H7 (cell line): ENCODE results near the gene OBSCN. TPM values are rescaled to one million over a fixed set of nuclear protein-coding genes. Genes with fewer than 3 reads are reported as not detected.
A peak's percentile ranks its signal among the peaks of the same experiment; 100 is the strongest.

Experiments used
- DNase-seq: peaks from one replicate; pipeline ENCODE4 v3.0.0; 2012
- H3K27me3 ChIP-seq: 2 replicates; pipeline ENCODE4 v1.6.0; 2011; ENCODE audit warnings: mild to moderate bottlenecking, low read length; ENCODE audit not compliant: control insufficient read depth, insufficient read depth
- H3K36me3 ChIP-seq: replicated peaks from 2 replicates; pipeline ENCODE4 v1.5.1; 2011; ENCODE audit warnings: low read length; ENCODE audit not compliant: control insufficient read depth, insufficient read depth
- H3K4me3 ChIP-seq: 2 replicates; pipeline ENCODE4 v1.5.1; 2011; ENCODE audit warnings: low read depth, mild to moderate bottlenecking, control low read depth, low read length, moderate library complexity; ENCODE audit not compliant: insufficient read depth
- total RNA-seq: library from RNA; depleted of rRNA; stranded (reverse); fragments of >200 nt; shearing (Covaris generic); gene quantifications from 2 replicates; pipeline ENCODE4 v1.2.3, GENCODE V29; 2014

Gene OBSCN
- total RNA-seq, 1 experiment from 2014 or later = 18.9 TPM

- peak; percentile 66 for DNase-seq
- Histone ChIP-seq H3K36me3 (no peaks in the 10 kb centered on the region), H3K4me3 (no peak overlapping the region), H3K27me3 (no peaks in the 10 kb centered on the region)
Measured at GRCh38 chr1:228370941-228371740, 163.3 kb downstream of the OBSCN start.

DNA sequence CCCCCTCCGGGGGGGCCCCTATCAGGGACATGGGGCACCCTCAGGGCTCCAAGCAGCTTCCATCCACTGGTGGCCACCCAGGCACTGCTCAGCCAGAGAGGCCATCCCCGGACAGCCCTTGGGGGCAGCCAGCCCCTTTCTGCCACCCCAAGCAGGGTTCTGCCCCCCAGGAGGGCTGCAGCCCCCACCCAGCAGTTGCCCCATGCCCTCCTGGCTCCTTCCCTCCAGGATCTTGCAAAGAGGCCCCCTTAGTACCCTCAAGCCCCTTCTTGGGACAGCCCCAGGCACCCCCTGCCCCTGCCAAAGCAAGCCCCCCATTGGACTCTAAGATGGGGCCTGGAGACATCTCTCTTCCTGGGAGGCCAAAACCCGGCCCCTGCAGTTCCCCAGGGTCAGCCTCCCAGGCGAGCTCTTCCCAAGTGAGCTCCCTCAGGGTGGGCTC lies 163.9 kb downstream of the OBSCN start:
- H3K4me3 ChIP-seq = no peak overlapping the region
- H3K36me3 ChIP-seq = no peaks in the 10 kb centered on the region
- DNase-seq = peak; percentile 62
- no peaks in the 10 kb centered on the region for H3K27me3 ChIP-seq

- H3K36me3 ChIP-seq = no peaks in the 10 kb centered on the region
- DNase-seq = peak; percentile 70
- no peaks in the 10 kb centered on the region; the same call in 1 of the 2 replicates for H3K27me3 ChIP-seq
- no peak overlapping the region for H3K4me3 ChIP-seq
Measured at GRCh38 chr1:228372183-228373003, 164.5 kb downstream of the OBSCN start.

GRCh38 chr1:228373004-228373680 lies 165.3 kb downstream of the OBSCN start:
- no peak for DNase-seq
- no peak overlapping the region for H3K4me3 ChIP-seq
- H3K36me3 ChIP-seq = no peaks in the 10 kb centered on the region
- peaks cover 3% of the 10 kb centered on the region; the same call in 1 of the 2 replicates for H3K27me3 ChIP-seq

GRCh38 chr1:228373681-228374571 lies 166.1 kb downstream of the OBSCN start:
- H3K4me3 ChIP-seq = no peak overlapping the region
- H3K36me3 ChIP-seq = no peaks in the 10 kb centered on the region
- peaks cover 5% of the 10 kb centered on the region for H3K27me3 ChIP-seq
- DNase-seq = peak; percentile 47

- Histone ChIP-seq H3K36me3 (no peaks in the 10 kb centered on the region), H3K27me3 (peaks cover 16% of the 10 kb centered on the region), H3K4me3 (no peak overlapping the region)
- DNase-seq = peak; percentile 53
Measured at GRCh38 chr1:228374711-228375577, 167.1 kb downstream of the OBSCN start.

DNA sequence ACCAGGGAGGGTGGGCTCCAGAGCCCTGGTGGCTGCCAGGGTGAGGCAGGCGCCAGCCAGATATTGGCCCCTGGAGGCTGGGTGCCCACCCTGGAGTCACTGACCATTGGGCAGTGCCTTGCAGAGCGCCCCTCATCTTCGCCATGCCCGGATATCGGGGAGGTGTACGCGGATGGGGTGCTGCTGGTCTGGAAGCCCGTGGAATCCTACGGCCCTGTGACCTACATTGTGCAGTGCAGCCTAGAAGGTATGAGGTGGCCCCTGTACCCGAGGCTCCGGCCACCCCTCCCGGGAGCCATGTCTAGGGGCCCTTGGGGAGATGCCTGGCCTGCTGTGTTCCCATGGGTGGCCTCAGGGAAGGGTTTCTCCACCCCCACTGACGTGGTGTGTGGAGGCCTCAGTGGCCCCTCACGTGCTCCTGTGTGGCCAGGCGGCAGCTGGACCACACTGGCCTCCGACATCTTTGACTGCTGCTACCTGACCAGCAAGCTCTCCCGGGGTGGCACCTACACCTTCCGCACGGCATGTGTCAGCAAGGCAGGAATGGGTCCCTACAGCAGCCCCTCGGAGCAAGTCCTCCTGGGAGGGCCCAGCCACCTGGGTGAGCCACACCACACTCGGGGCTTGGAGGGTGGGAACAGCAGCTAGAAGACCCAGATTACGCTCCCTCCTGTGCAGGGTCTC lies 167.9 kb downstream of the OBSCN start:
- peak; percentile 41 for DNase-seq
- Histone ChIP-seq H3K4me3 (no peak overlapping the region), H3K27me3 (peaks cover 19% of the 10 kb centered on the region), H3K36me3 (no peaks in the 10 kb centered on the region)

DNA sequence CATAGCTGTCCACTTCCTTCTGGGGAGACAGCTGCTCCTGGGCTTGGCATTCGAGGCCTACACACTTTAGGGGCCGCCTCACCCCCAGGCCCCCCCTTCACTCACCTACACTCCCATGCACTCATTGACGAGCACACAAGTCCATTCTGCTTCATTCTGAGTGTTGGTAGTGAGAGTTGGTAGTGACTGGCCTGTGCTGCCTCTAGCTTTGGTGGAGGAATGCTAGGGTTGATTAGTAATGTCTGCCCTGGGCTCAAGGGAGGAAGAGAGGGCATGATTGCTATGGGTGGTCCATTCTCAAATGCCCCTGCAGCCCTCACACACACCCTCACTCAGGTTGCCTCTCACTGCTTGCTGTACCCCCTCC lies 168.4 kb downstream of the OBSCN start:
- H3K4me3 ChIP-seq = no peak overlapping the region
- DNase-seq = peak; percentile 51
- H3K36me3 ChIP-seq = no peaks in the 10 kb centered on the region
- peaks cover 21% of the 10 kb centered on the region for H3K27me3 ChIP-seq

GRCh38 chr1:228376651-228377631 lies 169.1 kb downstream of the OBSCN start:
- H3K4me3 ChIP-seq = no peak overlapping the region
- peaks cover 21% of the 10 kb centered on the region for H3K27me3 ChIP-seq
- peak; percentile 61 for DNase-seq
- no peaks in the 10 kb centered on the region for H3K36me3 ChIP-seq

GRCh38 chr1:228377664-228378089 lies 169.8 kb downstream of the OBSCN start:
- H3K36me3 ChIP-seq = no peaks in the 10 kb centered on the region
- peaks cover 23% of the 10 kb centered on the region for H3K27me3 ChIP-seq
- DNase-seq = peak; percentile 54
- peak overlapping the region; percentile 77 for H3K4me3 ChIP-seq

DNA sequence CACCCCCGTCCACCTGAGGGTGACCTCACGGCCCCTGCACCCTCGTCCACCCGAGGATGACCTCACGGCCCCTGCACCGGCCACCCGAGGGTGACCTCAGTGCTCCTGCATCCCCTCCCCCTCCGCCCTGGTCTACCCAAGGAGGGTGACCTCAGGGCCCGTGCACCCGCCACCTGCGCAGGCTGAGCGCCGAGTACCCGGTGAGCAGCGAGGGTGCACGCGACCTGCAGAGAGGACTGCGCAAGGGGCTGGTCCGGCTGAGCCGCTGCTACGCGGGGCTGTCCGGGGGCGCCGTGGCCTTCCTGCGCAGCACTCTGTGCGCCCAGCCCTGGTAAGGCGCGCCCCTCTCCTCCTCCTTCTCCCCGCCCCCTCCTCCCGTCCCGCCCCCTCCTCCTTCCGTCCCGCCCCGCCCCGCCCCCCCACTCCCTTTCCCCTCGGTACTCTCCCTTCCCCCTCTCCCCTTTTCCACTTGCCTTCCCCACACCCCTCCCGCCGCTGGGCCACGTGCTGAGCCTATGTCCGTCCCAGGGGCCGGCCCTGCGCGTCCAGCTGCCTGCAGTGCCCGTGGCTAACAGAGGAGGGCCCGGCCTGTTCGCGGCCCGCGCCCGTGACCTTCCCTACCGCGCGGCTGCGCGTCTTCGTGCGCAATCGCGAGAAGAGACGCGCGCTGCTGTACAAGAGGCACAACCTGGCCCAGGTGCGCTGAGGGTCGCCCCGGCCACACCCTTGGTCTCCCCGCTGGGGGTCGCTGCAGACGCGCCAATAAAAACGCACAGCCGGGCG lies 170.4 kb downstream of the OBSCN start:
- Histone ChIP-seq H3K36me3 (no peaks in the 10 kb centered on the region), H3K27me3 (peaks cover 24% of the 10 kb centered on the region)
- peak; percentile 99 for DNase-seq

More for the DNA sequence above, 170.4 kb downstream of the OBSCN start:
- H3K4me3 ChIP-seq = peak overlapping the region; percentile 77
